ENCODE measurements around the gene HHIPL1. TPM values are rescaled to one million over a fixed set of nuclear protein-coding genes. Genes with fewer than 3 reads are reported as not detected.

HHIPL1 gene
- total RNA-seq, 1 experiment from 2014 or later = 2.6 TPM

- Mint-ChIP-seq H3K4me1 (peaks cover 26 to 69% of the 10 kb centered on the region in 2 experiments), H3K36me3 (ENCODE audit: insufficient read depth in 1 of 3, low read depth in 3 of 3) (no peaks in the 10 kb centered on the region; a peak in 2 of 7 replicates), H3K27me3 (ENCODE audit: low read depth) (peaks cover under 1% of the 10 kb centered on the region), H3K27ac (peak overlapping the region in 1 of 3 experiments; percentile 31; a peak in 2 of 7 replicates), H3K9me3 (no peaks in the 10 kb centered on the region), H3K4me3 (no peak overlapping the region)
- no peak overlapping the region for H3K23ac ChIP-seq (ENCODE audit: insufficient read length, low read depth, low read length)
- TF ChIP-seq CTCF (conservative IDR thresholded peaks at IDR 0.05) = no peak
- no peak overlapping the region for H4K5ac ChIP-seq (ENCODE audit: insufficient read length, low read depth, low read length)
- no peak overlapping the region for H2BK15ac ChIP-seq (ENCODE audit: low read depth, low read length)
- no peak overlapping the region for H3T11ph ChIP-seq (ENCODE audit: low read length)
- no peak for DNase-seq
- no peak overlapping the region for H3K14ac ChIP-seq (ENCODE audit: insufficient read depth, low read length)
- no peak overlapping the region for H2BK12ac ChIP-seq (ENCODE audit: insufficient read length, low read depth, low read length)
- H2AFZ ChIP-seq (ENCODE audit: low read length) = no peak overlapping the region
- no peak overlapping the region for H2BK120ac ChIP-seq (ENCODE audit: low read depth, low read length, poor library complexity, severe bottlenecking)
- no peak overlapping the region for H2BK5ac ChIP-seq (ENCODE audit: insufficient read length, low read length)
- no peaks in the 10 kb centered on the region for H3K9me3 ChIP-seq (ENCODE audit: control insufficient read depth, low read depth, low read length)
- H3K27me3 ChIP-seq (ENCODE audit: insufficient read depth, low read length) = no peaks in the 10 kb centered on the region
- no CpG with 5 or more reads among the region's 10 CpGs for WGBS (ENCODE audit: extremely low coverage, insufficient read length, low lambda C conversion rate)
- H3K4ac ChIP-seq (ENCODE audit: low read depth, low read length) = no peak overlapping the region
- H3K23me2 ChIP-seq (ENCODE audit: insufficient read length, low read depth, low read length, poor library complexity, severe bottlenecking) = no peaks in the 10 kb centered on the region
- no peaks in the 10 kb centered on the region for H4K20me1 ChIP-seq (ENCODE audit: control insufficient read depth, insufficient read depth, insufficient read length)
- peaks cover 2% of the 10 kb centered on the region; the same call in 1 of the 2 replicates for H3K4me1 ChIP-seq (ENCODE audit: insufficient read depth, low read length)
- H4K8ac ChIP-seq (replicated peaks; ENCODE audit: insufficient read length, low read depth, low read length) = no peak overlapping the region
- no peak overlapping the region for H3K56ac ChIP-seq (ENCODE audit: insufficient read length, low read depth, low read length)
- H2AK5ac ChIP-seq (ENCODE audit: insufficient read length, low read length) = no peak overlapping the region
- H4K91ac ChIP-seq (ENCODE audit: insufficient read length, low read depth, low read length) = no peak overlapping the region
- no peak overlapping the region for H2BK20ac ChIP-seq (ENCODE audit: low read depth, low read length, poor library complexity, severe bottlenecking)
- no peak overlapping the region for H3K4me2 ChIP-seq (ENCODE audit: insufficient read depth, insufficient read length, low read length)
- peaks cover 8% of the 10 kb centered on the region; the same call in 1 of the 2 replicates for H3K79me2 ChIP-seq (ENCODE audit: insufficient read depth, low read length)
- H3K9ac ChIP-seq (ENCODE audit: extremely low read depth, insufficient read length, low read length) = no peak overlapping the region
- no peak overlapping the region for H3K27ac ChIP-seq (ENCODE audit: insufficient read length, low read depth, low read length)
- H3K79me1 ChIP-seq (ENCODE audit: insufficient read depth, low read depth, low read length, poor library complexity, severe bottlenecking) = peaks cover 3% of the 10 kb centered on the region
- no peak overlapping the region for H3K18ac ChIP-seq (ENCODE audit: insufficient read length, low read depth, low read length)
Measured at GRCh38 chr14:99596071-99596627, 48.8 kb upstream of the HHIPL1 start.

Measured in H9 (cell line).